SK-N-MC (cell line): ENCODE measurements around the gene ZFX.

Source experiments
- EZH2 ChIP-seq: fragments of 200-600 bp; sonication (generic); IDR thresholded peaks from one replicate; pipeline ENCODE4 v1.6.1; 2017; ENCODE audit warnings: antibody characterized with exemption
- FOXP2 ChIP-seq: optimal IDR thresholded peaks from 2 replicates; pipeline ENCODE3; 2011; ENCODE audit warnings: mild to moderate bottlenecking, moderate library complexity; ENCODE audit not compliant: insufficient read depth; ENCODE audit errors: extremely low read length, control extremely low read depth
- POLR2AphosphoS5 ChIP-seq: IDR thresholded peaks from 2 replicates; pipeline ENCODE4 v1.6.1; 2012; ENCODE audit warnings: mild to moderate bottlenecking, low read depth, low read length, borderline replicate concordance

GRCh38 chrX:24110069-24110468, 39.5 kb upstream of the ZFX start:
- TF ChIP-seq POLR2AphosphoS5 (no peak), EZH2 (no peak), FOXP2 (no peak)
